DMS 273 treated with DMSO at 0.1 percent for 48 hours (cell line): ENCODE results near the gene BMP7.
"Not testable (repeated sequence)": the region's sequence is repeated elsewhere in the genome, so short reads cannot be mapped to it uniquely, and the experiment has no call there.

Experiments
- DNase-seq: peaks from one replicate; lab custom pipeline; 2025; lab: John Stamatoyannopoulos, UW

BMP7 gene

DNA sequence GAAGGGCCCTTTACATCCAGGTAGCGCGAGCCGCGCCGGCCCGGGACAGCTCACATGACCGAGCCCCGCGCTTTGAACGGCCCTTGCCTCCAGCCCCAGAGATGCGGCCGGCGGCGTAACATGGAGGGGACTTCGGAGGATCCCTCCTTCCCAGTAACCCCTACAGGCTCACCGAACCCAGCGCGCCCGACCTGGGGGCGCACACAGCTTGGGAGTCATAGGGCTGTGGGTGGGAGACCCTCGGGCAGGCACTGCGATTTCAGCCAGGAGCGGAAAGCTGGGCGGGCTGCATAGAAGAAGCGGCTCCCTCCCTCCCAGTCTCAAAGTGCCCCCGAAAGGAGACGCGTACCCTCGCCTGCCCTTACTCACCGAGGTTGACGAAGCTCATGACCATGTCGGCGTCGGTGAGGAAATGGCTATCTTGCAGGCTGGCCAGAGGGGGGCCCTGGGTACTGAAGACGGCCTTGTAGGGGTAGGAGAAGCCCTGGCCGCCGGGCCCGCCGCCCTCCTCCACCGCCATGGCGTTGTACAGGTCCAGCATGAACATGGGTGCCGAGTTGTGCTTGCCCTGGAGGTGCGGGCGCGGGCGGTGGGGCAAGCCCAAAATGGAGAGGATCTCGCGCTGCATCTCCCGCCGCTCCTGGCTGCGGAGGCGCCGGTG, 975 bp downstream of the BMP7 start:
- no peak for DNase-seq

DNA sequence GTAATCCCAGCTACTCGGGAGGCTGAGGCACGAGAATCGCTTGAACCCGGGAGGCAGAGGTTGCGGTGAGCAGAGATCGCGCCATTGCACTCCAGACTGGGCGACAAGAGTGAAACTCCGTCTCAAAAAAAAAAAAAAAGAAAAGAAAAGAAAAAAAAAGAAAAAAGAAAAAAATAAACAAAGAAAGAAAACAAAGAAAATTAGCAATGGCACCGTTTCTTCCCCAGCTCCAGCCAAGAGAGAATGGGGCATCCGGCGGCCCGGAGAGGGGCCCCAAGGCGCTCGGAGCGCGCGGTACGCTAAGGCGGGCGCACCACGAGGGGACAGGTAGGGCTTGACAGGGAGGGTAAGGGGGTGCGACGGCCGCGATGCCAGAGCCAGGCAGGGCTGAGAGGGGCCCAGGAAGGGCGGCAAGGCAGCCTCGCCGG, 1.5 kb downstream of the BMP7 start:
- DNase-seq, result not testable (repeated sequence)

DNA sequence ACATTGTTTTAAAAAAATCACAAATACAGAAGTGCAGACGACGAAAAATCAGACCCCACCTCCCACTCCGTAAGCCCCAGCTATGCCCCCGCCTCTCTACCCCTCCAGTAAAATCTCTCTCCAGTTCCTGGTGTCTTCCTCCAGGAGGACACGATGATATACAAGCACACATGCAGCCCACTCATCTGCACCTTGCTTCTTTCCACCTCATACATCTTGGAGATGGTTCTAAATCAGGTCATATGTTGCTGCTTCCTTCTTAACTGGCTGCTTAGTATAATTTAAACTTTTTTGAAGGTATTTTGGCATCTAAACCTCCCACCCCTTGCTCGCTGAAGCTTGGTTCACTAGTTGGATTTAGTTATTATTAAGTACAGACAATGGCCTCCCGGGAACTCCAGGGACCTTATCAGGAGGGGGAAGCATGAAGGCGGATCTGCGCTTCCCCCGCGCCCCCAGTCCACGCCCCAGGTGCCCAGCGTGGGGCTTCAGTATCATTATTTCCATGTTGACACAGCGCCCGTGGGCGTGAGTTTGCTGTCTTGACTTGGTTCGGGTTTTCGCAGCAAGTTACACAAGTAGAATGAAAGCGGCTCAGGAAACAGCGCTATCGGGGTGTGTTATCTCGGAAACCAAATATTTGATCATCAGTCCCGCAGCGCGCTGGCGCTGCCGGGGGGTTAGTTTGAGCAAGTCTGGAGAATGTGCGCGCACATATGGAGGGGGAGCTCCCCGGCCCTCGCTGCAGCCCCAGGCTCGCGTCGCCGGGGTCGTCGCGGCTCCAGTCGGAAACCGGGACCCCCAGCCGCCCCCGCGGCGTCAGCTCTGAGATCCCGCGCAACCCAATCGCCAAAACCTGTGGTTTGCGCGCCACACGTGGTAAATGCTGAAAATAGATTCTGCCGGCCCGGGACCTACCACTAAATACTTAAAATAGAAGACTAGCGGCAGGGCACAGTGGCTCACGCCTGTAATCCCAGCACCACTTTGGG, 2.3 kb downstream of the BMP7 start:
- no peak for DNase-seq

DNA sequence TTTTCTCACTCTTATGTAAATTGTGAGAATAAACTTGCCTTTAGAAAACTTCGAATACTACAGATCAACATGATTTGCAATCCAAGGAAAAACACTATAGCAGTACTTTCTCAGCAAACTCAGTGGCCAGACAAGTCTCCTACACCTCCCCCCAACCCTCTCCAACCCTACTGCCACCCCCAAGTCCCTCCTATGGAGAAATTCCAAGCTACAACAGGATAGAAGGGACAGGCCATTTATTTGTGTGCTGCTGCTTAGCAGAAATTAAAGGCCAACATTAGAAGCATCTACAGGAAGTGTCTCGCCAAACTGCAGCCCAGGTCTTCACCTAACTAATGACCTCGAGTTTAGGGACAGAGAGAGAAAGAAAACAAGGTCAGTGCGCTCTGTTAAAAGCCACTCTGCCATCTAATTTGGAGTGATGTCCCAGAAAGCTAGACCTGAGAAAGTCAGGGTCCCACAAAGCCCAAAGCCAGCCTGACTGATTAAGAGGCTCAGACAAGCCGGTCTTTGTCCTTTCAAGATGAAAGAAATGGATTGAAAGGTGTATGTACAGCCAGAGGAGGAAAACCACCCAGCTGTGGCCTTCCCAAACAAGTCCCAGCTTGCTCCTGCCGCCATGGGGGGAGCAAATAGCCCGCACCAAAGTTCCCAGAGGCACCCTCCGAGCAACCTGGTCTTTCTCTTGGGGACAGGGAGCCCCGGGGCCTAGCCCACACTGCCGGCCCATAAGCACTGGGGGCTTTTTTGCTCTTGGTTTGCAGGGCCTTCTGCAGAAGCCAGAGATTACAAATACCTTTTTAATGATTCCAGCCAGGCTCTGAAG, 3.4 kb downstream of the BMP7 start:
- no peak for DNase-seq

DNA sequence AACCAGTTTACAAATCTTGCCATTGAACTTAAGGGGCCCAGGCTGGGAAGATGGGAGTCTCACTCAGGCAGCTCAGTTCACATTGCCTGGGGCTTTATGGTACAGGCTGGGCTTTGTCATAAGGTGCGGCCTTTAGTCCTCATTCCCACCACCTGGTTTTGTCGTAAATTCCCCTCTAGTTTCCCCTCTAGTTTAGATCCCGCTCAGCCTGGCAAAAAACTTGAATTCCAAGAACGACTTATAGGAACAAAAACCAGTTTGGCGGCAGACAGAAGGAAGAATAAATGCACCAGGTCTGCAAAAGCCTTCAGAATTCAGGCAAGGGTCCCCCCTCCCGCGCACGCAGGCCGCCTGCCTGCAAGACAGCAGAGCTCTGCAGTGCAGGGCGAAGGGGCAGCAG, 4.1 kb downstream of the BMP7 start:
- no peak for DNase-seq

DNA sequence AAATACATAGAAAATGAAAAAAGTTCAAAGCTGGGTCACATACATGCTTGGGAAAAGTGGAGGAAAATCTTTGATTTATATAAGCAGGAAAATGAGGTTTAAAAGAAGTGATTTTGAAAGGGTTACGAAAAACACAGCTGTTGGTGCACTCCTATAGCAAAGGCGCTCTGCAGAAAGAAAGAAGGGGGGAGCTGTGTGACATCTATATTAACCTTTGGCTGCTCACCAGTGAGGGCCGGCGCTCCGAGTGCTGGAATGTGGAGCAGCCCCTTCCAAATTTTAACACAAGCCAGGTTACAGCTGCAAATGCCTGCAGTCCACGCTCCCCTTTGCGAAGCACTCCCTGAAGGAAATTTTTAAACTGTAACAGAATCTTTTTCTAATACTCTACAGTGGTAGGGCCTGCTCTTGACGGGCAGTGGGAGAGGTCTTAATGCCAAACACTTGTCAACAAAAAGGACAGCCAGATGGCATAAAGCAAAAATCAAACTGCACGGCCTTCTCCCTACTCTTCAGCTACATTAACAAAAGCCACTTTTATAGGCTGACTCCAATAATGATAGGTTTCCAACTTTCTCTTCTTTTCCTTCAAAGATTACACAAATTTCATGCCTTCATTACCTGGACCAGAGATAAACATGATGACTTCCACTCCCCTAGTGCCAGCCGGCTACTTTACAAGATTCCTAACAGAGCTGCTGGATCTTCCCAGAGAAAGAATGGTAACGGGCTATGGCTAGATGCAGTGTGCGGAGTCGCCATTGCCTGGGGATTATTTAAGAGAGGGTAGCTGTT, 4.8 kb downstream of the BMP7 start:
- DNase-seq, result no peak

DNA sequence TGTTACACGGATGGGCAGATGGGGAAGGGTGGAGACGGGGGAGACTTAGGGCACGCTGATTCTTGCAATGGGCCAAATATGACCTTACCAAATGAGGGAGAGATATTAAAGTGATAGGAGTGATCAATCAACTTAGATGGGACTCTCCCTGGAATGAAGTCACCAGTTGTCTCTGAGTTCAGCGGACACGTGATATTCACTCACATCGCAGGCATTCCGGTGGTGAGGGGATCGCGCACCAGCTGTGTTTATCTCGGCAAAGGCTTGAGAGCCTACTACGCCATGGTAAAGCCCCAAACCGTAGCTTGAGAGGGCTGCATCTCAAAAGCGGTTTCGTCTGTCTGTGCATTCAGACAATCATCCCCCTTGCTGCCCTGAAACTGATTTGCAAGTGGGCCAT, 5.5 kb downstream of the BMP7 start:
- no peak for DNase-seq

DNA sequence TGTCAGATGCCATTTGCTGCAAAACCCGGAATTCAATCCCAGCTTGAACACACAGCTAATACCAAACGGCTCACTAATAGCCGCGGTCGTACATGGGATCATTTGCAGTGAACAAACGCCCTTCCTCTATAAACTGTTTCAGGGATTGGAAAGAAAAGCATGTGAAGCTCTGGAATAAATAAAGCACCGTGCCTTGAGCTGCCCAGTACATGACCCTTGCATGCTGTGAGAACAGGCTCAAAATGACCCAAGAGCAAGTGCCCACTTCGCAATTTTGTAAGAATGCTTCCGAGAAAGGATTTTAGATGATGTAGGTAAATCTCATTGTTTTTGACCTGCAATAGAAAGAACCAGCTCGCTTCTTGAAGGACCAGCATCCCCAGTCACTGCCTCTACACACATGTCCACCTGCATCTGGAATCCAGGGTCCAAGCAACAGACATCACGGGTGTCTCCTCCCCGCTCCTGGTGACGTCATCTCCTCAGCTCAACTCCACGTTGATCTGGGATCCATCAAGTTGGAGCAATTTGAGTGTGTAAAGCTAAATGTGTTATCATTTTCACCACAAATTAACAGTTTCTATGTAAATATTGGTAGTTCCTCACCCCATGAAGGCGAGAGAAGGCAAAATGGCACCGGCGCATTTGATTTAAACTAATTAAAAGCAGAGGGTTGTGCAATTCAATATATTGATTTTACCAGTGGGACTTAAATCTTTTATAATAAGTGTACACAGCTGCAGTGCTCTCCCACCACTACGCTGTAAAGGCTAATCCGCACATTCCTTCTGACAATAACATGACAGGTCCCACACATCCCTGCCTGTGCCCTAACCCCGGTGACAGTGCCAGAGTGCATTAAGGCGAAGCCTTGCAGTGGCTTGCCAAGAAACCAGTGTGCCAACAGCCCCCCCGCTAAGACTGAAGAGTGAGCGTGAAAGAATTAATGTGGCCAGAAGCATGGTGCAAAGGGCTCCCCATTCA, 6.2 kb downstream of the BMP7 start:
- no peak for DNase-seq

DNA sequence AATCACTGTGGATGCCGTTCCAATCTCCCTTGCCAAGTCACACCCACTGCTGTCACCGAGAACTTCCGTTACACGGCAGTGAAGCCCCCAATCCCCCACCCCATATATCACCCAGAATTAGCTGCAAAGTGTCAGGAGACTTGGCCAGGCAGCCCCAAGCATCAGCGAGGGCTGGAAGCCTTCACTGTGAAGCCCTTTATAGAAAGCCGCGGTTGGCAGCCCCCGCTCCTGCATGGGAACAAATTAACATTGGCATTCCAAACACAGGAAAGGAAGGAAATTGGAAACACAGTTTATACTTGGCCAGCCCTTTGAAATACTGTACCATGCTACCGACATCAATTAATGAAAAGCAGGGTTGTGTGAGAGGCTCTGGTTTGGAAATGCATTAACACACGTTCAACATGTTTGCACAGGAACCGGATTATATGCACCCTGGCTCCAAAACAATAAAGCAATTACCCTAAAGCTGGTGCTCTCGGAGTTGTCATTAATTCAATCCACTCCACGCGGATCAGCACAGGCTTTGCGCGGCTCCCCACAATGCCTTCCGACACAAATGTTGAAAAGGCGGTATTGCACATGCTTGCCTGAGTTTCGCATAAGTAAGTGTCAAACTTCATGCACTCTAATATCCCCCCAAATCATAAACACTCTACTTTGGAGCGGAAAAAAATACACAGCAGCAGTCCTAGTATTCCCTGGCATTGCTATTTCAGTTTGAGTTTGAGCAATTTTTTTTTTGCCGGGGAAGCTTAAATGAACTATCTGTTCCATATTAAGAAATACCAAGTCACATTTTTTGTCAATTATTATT, 7.1 kb downstream of the BMP7 start:
- DNase-seq, result no peak

DNA sequence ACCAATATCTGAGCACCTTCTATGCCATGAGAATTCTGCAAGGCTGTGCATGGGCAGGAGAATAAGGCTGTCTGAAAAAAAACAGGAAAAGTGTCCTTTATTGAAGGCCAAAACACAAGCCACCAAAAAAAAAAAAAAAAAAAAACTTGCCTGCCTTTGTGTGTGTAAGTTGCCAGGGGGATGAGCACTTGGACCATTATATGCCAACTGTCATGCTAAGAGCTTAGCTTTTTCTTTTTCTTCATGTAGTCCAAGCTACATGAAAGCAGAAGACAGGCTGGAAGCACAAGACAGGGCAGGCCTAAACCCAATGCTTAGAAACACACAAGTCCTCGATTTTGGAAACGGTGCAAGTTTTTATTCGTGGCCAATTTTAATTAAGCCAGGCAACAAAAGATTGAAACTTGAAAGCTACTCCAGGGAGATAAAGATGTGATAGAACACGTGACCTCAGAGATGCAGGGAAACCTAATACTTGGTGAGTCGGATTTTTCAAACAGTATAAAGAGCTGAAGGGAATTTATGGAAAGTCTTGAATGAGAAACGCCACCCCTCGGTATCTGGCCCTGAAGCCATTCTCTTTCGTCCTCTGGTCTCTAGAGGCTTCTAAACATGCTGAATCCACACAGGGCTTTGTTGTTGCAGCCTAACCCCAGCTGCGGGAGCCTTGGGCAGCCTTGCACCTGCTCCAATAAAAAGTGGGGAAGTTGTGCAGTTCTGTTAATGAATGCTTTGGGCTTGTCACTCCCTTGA, 8.6 kb downstream of the BMP7 start:
- no peak for DNase-seq

DNA sequence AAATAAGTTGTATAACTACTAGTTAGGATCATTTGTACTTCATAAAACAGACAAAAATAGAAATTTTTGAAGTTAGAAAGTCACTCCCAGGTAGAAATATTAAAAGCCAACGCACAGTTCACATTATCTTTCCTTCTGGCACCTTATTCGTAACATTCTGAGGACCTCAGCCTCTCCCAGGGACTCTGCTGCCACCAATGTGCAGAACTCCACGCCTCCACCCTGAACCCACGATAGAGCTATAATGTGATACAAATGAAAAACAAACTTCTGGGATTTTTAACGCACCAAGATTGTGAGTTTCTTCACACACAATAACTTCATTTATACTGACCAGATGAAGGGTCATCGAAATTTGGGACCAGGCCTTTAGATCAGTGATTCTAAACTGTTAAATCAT, 9.5 kb downstream of the BMP7 start:
- DNase-seq, result no peak

DNA sequence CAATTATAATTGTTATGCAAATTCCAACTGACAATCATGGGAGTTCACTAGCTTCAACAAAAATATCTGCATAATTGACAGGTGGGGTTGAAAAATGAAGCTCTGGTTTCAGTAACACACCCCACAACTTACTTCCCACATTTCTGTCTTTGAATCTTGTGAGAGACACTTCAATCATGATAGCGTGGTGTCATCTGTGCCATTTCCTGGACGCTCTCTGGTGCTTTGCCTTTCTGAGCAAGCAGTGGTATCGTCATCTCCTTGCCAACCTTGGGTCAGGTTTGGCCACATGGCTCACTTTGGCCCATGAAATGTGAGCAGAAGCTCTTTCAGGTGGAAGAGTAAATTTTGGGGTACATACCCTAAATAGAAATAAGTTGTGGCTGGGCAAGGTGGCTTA, 10.2 kb downstream of the BMP7 start:
- DNase-seq, result no peak

DNA sequence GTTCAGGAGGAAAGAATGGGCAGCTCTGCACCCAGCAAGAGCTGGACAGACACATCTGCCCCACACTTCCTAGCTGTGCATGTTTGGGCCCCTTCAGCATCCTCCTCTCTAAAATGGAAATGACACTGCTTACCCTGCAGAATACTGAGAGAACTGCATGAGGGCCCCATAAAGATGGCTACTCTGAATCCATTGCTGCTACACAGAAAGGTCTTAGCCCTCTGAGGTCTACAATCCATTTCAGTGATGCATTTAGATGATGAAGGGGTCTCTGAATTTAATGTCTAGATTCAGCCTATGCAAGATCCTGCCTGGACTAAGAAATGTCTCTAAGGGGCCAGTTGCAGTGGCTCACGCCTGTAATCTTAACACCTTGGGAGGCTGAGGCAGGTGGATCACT, 11.3 kb downstream of the BMP7 start:
- DNase-seq, result no peak

DNA sequence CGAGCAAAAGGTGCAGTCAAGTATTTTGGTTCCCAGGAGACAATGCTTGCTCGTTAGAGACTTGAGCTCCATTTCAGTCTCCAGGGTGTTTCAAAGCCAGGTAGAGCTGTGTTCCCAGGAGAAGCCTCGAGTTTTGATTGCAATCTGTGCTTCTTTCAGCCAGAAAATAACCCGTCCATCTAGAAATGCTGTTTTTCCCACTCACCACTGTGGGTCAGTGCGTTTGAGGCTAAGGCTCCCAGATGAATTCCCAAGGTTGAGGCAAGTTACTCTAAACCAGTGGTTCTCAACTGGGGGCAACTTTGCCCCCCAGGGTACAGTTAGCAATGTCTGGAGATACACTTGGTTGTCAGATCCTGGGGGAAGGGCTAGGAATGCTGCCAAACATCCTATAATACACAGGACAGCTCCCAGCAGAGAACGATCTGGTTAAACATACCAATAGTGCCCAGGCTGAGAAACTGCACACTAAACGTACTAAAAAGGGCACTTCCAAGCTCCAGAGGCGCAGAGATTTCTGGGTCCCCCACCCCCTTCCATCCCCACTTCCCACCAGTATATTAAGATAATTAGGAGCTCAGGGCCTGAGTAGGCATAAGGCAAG, 13.8 kb downstream of the BMP7 start:
- DNase-seq, result no peak

DNA sequence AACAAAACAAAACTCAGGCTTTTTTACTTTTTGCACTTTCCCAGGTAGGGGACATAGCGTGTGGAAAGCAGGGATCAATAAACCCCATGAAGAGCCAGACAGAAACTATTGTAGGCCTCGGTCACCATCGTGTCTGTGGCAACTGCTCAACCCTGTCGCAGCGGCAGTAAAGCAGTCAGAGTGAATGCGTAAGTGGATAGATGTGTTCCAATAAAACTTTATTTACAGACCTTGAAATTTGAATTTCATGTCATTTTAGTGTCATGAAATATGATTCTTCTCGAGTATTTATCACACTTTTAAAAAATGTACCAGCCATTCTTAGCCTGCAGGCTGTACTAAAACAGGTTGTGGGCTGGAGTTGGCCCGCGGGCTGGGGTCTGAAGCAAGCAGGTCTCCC, 14.5 kb downstream of the BMP7 start:
- DNase-seq, result no peak

DNA sequence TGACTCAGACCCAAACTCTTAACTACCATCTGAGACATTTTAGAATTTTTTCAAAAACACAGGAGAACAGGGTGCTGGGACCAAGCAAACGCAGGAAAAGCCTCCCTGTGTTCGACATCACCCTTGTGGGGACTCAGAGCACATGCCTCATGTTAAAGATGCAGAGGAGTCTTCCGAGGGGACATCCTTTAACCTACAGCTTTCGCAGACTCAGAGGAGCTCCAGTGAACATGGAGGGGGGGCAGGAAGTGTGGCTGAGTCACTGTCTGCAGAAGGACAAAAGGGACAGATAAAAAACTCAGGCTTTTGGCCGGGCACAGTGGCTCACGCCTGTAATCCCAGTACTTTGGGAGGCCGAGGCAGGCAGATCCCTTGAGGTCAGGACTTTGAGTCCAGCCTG, 15.1 kb downstream of the BMP7 start:
- no peak for DNase-seq

DNA sequence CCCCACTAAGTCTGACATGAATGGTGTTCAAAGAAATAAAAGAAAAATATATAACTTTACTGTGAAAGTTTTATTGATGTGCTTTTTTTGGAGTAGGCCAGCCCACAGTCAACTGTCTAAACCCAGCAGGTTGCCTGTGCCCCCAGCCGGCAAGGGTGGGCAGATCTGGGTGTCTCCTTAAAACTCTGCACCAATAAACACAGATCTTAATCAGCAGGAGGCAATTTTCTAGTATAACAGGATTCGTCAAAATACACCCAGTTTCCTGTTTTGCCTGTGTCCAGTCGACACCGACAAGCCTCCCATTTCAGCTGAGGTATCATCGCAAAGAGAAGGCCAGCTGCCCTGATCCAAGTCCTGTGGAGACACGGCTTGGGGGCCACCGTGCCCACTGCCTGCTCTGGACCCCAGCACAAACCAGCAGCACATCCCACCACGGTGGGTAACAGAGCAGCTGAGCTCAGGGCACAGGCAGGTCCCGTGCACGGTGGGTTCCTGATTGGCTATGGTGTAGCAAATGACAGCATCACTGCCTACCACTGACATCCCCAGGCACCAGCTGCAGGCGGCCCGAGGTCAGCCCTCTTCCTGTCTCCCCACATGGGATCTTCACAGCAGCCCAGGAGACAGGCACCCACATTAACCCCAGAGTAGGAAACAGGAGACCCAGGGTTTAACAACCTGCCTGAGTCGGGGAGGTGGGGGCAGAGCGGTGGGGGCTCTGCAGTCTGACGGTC, 15.7 kb downstream of the BMP7 start:
- DNase-seq, result no peak

DNA sequence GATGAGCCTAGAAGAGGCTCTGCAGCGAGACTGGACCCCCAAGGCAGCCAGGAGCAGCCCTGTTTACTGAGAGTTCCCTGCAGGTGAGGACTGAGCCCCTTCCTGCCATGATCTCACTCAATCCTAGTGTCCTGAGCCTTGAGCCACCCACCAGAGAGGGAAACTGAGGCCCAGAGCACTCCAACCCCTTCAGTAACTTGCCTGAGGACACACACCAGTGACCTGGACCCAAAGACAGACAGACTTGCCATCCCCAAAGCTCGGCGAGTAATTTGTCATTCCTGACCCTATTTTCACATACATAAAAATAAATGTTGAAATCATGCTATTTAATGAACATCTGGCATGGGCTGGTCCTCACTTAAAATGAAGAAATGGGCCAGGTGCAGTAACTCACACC, 16.7 kb downstream of the BMP7 start:
- no peak for DNase-seq
